GDM1 (cell line): ENCODE data around the gene CCDC157.

ENCODE experiments used
- DNase-seq: peaks from one replicate; lab custom pipeline; 2025; lab: John Stamatoyannopoulos, UW

Gene CCDC157

DNA sequence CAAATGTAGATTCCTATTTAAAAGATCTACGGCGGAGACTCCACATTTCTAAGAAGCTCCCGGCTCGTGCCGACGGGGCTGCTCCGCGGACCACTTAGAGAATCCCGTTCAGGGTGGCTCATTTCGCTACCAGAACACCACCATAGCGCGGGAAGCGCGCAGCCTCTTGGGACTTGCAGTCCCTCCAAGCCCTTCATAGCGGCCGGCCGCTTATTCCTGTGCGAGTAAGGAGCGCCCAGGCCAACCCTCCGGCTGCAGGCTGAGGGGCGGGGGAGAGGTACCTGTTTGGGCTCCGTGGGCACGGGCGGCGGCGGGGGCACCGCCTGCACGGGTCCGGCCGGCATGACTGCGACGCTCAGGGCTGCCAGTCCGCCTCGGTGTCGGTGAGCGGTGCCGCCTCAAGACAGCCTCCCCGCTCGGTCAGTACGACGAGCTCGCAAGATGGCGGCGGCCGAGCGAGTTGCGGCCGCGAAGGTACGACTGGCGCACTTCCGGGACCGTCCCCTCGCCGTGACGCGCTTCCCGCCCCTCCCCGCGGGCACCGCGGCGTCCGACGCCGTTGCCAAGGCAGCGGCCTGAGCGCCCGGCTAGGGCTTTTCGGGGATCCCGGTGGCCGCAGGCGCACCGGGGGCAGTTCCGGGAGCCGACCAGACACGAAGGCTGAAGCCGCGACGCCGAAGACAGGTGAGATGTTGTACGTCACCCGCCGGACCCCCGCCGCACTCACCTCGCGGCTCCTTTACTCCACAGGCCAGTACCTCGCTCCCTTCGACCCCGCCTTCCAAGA lies at the start of gene CCDC157, which contains the start of gene SF3A1:
Gene CCDC157 (plus strand): TSS at position 559 of the 787 bp plus-strand sequence. CDS start 8,994 bp downstream, outside the sequence.
Gene SF3A1 (minus strand): TSS at position 446 of the 787 bp plus-strand sequence. CDS start 102 bp downstream, at position 344.
- DNase-seq, result peak; percentile 78

DNA sequence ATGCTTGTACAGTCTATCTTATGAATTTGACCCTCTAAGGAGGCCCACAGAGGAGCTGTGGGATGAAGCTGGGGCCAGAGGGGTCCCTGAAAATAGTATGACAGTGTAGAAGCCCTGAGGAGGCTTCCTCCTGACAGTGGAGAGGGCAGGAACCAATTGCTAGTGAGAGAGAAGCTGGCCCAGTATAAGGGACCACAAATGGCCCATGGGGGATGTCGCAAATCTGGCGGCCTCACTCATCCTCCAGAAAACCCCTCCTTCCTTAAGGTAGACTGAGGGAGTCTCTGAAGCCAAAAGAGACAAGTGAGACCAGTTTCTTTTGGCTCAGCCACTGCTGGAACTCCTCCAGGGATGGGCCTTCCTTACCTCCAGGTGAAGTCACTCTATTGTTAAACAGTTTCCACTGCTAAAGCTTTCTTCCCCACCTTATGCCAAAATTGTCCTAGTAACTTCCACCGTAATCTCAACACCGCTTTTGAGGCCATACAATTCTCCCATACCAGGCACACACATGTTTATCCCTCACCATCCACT lies 49.7 kb upstream of the CCDC157 start:
- DNase-seq, result no peak

DNA sequence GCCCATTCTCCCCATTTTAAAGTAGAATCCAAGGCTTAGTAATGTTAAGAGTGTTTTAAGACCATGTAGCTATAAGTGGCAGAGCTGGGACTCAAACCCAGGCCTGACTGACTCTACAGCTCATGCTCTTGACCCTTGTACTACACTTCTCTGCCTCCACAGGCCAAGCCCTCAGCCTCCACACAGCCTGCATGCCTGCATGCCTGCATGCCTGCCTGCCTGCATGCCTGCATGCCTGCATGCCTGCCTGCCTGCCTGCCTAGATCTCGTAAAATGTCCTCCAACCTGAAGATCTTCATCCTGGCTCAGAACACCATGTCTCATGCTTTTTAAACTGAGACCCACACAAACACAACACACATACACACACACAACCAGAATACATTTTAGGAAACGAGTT lies 48.7 kb upstream of the CCDC157 start:
- no peak for DNase-seq

DNA sequence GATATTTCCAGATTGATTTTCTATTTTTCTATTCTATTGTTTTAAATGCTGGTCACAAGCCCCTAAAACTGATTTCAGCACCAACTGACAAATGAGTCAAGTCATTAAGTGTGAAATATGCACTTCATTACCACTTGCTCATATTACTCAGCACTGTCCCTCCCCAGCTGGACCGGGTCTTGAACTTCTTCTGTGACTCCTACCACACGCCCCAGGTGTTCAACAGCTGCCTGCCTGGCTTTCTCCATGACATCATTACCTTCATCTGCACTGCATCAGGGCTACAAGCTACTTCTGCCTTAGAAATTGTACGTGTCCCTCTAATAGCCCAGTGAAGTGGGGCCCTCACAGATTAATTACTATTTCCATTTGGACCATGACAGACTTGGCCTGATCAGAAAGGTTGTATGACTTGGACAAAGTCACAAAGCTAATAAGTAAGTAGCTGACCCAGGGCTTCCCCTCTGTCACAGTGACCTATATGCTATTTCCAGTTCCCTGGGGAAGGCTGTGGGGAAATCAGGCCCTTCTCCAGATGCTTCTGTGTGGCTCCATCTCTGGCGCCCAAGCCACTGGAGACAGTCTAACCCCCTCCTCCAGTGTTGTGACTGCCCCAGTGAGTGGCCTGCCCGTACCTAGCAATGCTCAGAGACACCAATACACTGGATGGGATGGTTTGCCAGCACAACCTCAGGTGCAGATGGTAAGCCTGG lies 48.1 kb upstream of the CCDC157 start:
- no peak for DNase-seq

DNA sequence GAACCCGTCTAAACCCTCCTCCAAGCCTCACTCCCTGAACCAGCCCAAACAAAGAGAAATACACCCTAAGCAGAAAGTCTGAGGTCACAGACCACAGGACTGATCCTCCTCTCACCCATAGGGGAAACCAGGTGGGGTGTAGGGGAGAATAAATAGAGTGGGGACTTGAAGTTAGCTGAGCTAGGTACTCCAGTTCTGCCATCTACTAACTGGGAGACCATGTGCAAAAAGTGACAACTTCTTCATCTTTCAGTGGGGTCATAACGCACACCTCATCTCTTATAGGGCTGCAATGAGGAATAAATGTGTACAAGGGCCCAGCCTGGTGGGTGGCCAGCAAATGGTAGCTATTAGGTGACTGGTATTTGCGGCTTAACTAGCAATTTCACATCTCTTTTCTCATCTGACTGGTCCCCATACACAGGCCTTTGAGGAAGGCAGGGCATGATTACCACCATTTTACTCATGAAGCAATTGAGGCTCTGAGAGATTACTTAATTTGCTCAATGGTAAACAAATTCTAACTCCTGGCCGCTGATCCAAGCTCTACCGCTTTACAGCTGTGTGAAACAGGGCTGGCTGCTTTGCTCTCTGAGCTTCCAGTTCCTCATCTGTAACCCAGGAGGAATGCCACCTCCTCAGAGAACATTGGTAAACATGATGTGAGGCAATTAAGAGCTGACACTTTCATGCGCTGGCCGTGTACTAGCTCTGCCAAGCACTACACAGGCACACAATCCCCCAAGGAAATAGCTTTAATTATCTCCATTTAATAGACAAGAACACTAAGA lies 46.7 kb upstream of the CCDC157 start:
- DNase-seq, result peak; percentile 22

DNA sequence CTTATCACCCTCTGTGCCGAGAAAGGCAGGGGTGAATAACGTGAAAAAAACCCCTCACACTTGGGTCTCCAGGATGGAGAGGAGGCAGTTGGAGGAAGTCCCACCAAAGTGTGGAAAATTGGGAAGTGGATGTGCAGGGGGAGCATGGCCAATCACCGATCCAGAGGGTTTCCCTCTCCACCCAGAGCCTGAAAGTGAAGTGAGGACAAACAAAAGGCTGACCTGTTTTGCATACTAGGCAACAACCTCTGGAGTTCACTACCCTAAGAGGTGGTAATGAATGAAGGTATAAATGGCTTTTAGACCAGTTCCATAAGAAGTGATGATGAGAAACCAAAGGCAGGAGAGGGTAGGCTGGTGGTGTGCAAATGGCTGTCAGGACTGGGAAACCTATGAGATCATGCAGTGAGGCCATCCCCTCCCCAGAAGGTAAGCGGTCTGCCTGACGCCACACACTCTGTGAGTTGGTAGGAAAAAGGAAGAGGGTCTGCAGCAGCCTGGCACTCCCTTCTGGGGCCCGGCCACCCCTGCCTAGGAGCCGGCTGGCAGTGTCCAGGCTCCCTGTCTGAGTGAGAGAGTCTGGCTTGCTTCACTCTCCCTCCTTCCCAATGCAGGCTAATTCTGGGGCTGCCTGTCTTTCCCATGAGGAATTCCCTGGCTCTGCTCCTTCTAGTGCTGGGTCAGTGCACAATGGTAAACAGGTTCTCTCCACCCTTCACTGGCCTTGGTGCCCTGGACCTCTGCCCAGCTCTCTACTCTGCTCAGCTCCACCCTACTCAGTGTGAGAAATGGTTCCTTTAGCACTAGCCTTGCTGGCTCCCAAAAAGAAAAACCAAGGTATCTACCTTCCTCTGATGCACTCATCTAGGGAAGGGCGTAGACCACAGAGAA lies 45.7 kb upstream of the CCDC157 start:
- no peak for DNase-seq

DNA sequence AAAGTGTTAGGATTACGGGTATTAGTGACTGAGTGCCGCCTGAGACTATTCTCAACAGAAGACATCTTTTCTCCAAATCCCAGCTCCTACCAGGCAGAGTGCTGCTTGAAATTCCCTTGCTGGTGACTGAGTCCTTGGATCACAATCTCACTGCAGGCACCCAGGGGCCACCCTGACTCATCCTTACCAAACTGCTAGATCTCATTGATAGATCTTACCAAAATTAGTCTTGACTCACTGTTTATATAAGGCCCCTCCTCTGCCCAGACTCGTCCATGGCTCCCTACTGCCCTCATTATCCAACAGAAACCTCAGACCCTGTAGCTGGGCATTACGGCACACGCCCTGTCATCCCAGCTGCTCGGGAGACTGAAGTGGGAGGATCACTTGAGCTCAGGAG lies 44.8 kb upstream of the CCDC157 start:
- no peak for DNase-seq

DNA sequence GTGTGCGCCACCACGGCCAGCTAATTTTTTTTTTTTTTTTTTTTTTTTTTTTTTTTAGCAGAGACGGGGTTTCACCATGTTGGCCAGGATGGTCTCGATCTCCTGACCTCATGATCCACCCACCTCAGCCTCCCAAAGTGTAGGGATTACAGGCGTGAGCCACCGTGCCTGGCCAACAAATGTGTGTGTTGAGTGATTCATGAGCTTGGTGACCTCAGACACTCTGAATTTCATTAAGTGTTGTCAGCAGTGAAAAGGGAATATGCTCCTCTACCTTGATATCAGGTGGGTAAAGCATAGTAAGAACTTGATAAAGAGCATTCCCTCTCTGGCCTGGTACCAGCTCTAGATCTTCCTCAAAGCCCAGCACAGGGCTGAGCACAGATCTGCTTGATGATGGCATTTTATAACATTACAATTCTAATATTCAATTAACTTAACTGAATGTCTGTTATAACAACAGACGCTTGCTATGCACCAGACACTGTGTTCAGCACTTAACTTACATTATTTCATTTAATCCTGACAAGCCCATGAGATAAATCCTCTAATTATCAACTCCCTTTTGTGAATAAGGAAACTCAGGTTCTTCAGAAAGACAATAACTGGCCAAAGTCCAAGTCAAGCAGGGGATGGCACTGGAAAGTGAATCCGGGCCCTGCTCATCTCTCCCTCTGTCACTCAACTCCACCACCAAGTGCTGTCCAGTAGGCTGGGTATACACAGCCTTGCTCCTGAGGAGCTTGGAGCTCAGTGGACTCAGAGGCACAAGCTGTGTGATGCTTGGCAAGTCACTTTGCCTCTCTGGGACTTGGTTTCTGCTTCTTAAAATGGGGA lies 43.1 kb upstream of the CCDC157 start:
- DNase-seq, result no peak

DNA sequence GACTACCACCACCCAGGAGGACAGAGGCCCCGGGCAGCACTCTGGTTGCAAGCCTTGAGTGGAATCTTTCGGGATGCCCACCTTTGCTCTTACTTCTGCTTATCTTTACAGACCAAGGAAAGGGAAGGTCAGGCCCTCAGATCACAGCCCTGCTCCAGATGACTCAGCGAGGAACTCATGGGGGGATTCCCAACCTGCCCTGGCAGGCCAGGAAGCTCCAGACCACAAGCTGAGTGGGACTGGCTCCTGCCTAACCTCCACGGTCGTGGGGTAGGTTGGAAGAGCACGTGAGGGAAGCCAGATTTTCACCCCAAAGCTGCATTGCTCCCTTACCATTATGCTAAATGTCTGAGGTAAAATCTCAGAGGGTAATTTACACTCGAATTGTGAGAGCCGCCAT lies 41.9 kb upstream of the CCDC157 start:
- DNase-seq, result peak; percentile 14

DNA sequence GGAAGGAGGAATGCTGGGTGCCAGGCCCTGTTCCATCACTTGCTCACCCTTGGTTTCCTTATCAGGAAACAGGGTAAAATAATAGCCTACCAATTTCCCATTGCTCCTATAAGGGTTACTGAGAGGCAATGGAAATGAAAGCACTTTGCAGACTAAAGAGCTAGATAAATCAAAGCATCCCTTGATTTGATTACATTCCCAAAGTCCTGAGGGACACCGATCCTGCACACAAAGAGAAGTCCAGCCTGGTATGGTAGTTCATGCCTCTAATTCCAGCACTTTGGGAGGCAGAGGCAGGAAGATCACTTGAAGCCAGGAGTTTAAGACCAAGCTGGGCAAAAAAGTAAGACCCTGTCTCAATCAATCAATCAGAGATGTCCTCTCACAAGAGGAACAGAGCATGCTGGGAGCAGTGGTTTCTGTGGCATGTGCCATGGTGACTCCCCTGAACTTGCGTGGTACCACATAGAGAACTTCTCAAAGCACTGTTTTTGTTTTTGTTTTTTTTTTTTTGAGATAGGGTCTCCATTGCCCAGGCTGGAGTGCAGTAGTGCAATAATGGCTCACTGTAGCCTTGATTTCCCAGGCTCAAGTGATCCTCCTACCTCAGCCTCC lies 40.7 kb upstream of the CCDC157 start:
- DNase-seq, result no peak

DNA sequence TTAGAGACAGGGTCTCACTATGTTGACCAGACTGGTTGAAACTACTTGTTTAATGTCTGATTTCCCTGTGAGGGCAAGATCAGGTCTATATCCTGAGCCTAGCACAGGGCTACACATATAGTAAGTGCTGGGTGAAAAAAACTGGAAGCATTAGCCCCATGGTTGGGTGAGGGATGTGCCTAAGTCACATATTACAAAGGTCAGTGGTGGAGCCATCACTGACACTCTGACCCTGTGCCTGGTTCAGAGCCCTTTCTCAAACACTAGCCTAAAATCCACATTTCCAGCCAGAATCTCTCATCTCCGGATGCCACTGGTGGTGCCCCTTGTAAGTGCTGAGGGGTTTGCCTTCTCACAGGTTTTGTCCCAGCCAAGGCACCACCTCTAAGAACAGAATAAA lies 39.0 kb upstream of the CCDC157 start:
- no peak for DNase-seq

DNA sequence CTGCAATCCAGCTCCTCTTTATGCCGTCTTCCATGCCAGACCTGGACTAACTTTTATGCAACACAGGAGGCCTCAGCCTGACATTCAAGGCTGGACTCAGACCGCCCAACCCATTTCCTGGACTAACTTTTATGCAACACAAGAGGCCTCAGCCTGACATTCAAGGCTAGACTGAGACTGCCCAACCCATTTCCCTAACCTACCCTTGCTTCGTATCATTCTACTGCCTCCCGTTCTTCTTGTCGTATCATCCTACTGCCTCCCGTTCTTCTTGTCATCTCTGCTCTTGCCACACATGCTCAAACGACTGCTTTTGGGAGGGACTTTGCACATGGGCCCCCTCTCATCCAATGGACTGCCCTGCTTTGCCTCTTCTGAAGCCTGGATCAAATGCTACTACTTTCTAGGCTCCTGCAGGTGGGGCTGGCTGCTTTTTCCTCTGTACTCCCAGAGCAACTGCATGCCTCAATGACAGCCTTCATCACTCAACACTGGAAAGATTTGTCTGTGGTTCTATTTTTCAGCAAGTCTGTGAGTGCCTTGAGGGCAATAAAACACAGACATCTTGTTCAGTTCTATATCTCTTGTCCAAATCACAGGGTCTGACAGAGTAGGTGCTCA lies 37.9 kb upstream of the CCDC157 start:
- no peak for DNase-seq

DNA sequence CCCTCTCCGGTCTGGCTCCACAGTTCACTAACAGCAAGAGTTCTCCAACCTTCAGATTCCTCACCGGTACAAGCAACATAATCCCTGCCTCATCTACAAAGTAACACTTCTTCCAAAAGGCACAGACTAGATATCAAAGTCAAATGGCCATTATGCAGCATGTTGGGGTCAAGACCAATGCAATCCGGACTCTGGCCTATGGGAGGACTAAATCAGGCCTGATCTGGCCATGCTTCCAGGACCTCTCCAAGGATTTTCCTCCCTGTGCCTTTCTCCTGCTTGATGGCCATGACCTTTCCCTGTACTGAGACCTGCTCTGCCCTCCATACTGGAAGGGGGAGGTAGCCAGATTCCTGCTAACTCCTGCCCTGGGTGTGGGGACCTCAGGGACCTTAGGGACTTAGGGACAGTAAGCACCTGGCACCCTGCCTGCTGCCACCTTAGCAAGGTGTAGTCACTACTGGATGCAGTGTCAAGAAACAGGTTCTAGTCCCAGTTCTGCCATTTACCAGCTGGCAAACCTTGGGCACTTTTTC lies 36.7 kb upstream of the CCDC157 start:
- DNase-seq, result no peak

DNA sequence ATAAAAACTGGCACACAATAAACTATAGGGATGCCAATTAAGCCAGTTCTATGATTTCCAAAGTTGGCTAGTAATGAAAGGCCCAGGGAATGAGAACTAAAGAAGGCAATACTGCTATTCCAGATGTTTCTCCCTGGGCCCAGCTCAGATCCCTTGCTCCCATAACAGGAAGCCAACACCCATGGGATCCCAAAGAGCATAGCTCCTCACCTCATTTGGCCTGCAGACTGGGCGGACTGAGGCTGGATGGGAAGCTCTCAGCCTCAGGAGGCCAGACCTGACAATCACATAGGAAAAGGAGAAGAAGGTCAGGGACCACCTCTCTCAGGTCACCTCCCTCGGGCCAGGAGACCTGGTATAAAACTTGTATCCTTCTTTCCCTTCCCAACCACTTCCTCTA lies 35.3 kb upstream of the CCDC157 start:
- no peak for DNase-seq

DNA sequence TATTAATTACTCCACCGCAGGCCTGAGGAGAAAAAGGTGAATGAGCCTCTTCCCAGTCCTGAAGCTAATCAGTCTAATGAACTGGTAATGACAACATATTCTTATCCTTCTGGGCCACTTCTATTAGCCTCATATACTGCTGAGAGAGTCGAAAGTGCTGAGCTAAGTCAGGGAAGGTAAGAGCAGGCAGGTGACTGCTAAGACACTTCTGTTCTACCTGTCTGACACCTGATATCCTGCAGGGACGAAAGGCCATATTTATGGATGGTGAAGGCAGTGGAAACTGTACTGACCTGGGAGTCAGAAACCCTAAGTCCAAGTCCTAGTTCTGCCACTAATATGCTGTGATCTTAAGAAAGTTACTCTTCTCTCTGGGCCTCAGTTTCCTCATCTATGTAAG lies 33.6 kb upstream of the CCDC157 start:
- no peak for DNase-seq

DNA sequence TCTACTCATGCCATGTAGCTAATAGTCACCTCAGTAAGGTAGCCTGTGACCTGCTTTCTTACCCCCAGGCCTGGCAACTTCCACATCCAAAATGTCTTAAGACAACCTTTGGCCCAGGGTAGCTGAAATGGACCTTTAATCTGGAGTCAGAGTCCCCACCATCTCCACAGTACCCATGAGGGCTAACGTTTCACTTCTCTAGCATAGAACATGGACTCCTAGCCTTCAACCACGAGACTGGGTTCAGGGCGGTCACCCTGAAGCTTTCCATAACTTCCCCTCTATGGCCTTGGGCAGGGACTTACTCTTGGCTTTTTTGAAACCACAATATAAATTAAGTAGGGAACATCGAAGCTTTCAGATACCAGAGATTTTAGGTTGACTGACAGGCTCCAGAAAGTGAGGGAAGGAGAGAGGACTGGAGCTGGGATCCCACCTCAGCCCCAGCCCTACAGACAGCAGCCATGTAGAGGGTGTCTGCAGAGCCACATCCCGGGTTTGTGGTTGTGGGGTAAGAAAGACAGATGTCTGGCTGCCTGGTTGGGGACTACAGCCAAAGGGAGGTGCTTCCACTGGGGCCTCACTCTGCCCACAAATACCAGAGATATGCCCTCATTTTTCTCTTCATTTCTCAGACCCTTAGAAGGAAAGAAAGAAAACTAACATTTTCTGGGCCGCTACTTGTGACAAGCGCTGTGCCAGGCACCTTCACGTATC lies 32.6 kb upstream of the CCDC157 start:
- peak; percentile 32 for DNase-seq

DNA sequence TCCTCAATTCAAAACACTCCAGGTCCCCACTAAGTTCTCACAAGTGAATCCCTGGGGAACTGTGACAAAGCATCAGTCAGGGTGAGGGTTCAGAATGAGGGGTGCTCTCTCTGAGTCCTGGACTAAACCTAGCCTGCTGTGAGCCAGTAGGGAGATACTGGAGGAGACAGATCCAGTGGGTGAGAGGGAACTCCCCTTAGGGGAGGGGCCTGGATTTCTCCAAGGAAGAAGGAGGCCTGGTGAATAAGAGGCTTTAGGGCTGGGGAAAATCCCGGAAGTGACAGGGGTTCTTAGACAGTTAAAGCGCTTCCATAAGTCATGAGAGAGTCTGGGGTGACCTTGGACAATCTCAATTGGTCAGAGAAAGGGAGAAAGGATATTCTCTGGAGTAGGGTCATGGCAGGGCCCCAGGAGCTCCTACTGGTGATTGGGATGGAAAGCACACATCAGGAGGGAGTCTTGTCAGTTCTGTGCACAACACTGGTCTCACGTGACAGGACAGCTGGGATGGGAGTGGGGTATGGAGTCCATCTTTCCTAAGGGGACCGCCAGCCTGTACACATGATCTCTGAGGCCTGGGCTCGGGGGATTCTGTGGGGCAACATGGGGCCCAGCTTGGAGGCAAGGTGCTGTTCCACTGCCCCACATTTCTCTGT lies 31.6 kb upstream of the CCDC157 start:
- DNase-seq, result no peak

DNA sequence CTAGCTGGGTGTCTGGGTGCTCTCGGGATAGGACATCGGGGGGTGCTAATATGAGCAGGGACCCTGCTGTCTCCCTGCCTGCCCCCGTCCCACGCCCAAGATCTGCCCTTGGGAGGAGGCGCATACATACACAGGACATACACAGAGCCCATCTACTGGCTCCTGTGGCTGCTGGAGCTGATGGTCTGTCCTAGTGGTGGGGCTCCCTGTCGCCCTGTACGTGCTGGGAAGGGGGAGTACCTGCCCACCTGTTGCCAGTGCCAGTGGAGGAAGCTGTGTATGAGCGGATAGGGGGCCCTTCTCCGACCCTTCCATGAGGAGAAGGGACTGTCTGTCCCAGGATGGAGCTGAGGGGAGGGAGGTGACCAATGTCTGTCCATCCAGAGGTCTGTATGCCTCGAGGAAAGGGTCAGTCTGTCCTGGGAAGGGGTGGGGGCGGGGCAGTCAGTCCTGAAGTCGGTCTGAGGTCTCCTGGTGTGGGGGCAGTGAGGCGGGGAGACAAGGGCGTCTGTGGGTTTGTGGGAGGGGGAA lies 31.0 kb upstream of the CCDC157 start:
- no peak for DNase-seq
